Purkinje cell (primary cell): ENCODE results near the gene TBX20. TPM values are rescaled to one million over a fixed set of nuclear protein-coding genes. Genes with fewer than 3 reads are reported as not detected.

ENCODE experiments used
- polyA plus RNA-seq: library from polyadenylated mRNA; unstranded; fragments of >200 nt; fragmentation: Nextera tagmentation; gene quantifications from 2 replicates; pipeline ENCODE4 v1.2.1, GENCODE V29; 2014

The TBX20 gene
- polyA plus RNA-seq, result not detected in 2 replicates

GRCh38 chr7:35253710-35254495 is at the start of gene TBX20:
TSS of gene TBX20 (minus strand) at chr7:35254100. CDS start at chr7:35253620, 480 bp downstream.

Other genes with a start within 250 kb of the TBX20 start
- gene DPY19L1, start 216.6 kb downstream of the TBX20 start, polyA plus RNA-seq, result 17.0 and 17.3 TPM in 2 replicates